ENCODE data around the gene TCF7.

The TCF7 gene

DNA sequence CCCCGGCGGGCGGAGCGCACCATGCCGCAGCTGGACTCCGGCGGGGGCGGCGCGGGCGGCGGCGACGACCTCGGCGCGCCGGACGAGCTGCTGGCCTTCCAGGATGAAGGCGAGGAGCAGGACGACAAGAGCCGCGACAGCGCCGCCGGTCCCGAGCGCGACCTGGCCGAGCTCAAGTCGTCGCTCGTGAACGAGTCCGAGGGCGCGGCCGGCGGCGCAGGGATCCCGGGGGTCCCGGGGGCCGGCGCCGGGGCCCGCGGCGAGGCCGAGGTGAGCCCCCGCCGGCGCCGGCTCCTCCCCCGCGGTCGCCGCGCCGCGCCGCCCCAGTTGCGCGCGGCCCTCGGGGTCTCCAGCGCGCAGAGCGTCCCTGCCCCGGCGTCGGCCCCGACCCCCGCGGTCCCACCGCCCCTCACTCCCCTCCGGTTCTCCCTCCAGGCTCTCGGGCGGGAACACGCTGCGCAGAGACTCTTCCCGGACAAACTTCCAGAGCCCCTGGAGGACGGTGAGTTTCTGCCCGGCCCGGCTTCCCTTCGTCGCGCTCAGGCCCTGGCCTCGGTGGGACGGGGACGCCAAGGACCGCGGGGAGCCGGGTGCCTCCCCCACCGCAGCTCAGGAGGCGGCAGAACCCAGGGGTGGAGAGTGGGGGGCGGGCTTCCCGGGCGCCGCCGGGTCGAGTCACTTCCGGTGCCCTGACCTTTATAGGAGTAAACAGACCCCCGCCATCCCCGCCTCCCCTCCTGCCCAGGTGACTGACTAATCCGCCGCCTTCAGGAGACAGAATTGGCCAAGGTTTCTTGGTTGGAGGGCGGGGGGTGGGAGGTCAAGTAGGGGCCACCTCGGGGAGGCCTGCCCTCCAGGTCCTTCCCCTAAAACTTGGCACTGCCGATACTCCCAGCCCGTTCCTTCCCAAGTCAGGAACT, 665 bp downstream of the TCF7 start:
- DNase-seq, result no peak

DNA sequence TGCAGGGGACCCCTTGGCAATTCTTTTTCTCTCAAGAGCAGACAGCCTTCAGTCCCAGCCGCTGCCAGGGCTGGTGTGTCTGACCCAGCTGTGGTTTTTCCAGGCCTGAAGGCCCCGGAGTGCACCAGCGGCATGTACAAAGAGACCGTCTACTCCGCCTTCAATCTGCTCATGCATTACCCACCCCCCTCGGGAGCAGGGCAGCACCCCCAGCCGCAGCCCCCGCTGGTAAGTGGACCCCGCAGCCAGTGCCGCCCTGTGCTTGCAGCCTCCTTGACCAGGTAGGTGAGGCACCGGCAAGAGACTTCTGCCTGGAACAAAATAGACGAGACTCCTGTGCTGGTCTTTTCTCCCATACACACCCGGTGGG, 1.3 kb downstream of the TCF7 start:
- DNase-seq, result no peak

DNA sequence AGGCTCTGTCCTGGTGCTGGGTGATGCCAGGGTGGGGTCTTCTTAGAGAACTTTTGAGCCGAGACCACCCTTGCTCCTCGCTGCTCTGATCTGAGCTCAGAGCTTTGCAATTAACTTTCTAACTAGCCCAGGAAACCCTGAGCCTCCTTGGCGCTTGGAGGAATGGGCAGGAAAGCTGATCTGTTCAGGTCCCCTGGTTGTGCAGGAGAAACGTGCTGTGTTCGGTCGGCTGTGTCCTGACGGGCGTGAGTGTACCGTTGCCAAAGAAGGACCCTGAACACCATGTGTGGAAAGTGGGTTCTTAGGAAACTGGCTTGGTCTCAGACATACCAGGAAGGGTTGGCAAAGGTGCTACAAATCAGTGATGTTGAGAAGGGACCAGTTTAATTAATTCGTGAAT, 1.8 kb downstream of the TCF7 start:
- no peak for DNase-seq

DNA sequence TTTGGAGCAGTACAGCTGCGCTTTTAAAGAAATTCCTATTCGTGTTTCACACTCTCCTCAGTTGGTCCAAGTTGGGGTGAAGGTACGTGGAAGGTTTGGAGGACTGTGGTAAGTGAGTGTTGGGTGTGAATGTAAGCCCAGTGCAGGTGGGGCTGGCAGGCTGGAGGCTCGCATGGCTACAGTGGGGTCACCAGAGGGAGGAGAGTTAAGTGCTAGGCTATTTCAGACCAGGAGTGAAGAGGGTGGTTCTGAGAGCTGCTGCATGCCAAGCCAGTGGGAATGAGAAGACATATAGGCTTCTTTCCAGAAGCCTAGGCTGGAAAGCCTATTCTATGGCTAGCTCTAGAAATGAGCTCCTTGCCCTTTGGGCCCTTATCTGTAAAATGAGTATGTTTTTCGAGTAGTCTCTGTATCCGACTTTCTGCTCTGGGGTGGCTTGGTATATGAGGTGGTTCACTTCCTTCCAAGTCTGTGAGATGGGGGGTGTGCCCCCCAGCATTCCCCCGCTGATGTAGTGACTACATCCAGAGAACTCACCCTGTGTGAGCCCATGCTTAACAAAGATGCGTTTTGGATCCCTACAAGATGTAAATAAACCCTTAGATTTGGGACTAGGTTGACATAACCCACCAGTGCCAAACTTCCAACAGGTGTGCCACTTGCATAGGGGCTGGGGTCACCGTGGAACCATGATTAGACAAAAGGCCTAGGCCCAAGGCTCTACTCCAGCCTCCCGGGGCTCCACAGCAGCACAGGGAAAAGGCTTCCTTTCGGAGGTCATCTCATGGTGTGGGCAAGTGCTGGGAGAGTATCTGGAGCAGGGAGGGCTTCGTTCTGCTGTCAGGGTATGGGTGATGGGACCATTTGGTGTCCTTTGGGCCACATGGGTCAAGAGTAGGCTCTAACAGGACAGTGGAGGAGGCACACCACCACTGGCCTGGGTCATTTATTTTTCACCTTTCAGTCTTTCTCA, 2.6 kb downstream of the TCF7 start:
- DNase-seq, result no peak

DNA sequence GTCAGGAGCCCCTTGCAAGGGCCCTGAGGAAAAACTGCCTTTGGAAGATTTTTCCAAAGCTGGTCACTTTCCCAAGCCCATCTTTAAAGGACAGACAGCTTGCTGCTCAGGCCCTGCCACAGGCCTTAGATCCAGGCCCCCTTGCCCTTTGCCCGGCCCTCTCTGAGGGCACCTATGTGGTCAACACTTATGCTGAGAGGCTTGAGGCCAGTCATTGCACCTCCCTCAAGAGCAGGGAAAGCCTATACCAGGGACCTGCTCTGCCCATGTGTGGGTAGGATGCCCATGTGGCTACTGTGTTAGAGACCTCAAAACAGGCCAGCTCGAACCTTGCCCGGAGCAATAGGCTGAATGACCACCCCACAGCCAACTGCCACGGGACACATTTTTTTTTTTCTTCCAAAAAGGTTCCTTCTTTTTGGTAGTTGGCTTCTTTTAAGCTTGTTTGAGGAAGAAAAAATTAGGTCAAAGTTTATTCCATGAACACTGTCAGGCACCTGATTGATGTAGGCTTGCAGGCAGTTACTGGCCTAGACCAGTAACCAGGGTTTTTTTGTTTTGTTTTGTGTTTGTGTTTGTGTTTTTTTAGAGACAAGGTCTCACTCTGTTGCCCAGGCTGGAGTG, 3.8 kb downstream of the TCF7 start:
- no peak for DNase-seq

DNA sequence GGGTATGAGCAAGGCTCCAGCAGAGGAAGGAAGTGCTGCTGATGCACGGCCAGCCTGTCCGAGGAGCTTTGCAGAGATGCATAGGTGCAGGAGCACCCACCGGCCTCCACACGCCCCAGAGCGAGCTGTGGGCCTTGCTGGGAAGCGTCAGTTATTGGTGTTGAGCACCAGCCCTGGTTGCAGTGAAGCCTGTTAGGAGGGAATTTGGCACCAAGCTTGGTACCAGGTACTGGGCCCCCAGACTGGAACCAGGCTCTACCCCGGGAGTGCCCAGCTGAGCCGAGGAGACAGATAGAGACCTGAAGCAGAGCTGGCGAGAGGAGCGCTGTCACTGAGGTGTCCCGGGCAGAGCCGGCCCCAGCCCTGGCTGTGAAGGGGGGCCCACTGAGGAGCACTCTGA, 5.2 kb downstream of the TCF7 start:
- DNase-seq, result no peak

DNA sequence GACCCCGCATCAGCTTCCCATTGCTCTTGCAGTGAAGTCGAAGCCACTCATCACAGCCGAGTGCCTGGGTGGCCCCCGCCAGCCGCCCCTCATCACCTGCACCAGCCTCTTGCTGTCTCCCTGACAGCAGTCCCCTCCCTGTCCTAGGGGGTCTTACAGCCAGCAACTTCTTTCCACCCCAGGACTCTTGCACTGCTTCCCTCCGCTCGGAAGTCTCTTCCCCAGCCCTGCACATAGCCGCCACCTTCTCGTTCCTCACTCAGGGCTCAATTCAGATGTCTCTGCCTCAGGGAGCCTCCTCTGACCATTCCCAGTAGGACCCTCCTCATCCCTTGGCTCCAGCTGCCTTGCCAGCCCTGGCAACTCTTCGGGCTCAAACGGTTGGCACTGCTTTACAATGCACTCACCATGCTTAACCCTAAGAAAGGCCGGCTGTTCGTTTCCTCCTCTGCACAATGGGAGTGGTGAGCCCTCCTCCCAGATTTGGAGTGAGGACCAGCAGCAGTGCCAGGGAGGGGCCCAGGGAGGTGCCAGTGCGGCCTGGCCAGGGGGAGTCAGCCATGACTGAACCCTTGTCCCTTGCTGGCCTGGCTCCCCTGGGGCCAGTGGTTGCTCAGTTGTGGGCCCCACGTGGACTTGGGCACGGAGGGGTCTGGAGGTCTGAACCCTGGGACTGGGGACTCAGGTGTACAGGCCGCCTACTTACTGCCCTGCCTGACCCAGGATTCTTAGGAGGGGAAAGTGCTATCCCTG, 6.1 kb downstream of the TCF7 start:
- DNase-seq, result no peak

DNA sequence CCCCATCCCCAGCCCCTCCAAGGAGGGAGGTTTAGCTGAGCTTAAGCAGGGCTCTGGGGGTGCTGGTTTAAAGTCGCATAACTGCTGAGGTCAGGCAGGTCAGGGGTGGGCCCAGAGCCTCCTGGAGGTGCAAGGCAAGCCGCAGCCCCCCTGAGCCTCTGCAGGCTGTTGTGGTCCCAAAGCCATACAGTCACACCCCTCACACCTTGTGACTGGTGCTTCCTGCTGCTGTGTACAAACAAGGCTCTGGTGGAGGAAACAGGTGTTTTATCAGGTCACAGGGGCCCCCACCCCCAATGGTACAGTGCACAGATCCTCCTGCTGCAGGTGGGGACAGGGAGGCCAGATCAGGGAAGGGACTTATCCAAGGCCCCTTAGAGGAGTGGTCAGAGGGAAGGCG, 8.0 kb downstream of the TCF7 start:
- DNase-seq, result no peak

DNA sequence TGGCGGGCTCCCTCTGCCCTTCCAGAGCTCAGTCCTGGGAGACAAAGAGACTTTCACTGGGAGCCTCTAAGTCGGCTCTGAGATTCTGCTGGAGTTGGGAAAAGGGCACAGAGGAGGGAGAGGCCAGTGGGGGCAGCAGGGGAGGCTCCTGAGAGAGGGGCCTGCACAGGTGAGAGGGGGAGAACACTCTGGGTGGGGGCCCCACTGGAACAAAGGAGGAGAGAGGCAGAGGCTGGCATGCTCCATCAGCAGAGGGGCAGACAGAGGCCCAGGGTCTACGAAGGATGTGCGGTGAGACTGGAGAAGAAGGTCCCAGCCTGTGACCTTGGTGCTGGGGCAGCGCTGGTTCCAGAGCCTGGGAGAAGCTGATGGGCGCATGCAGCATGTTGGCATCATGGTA, 8.9 kb downstream of the TCF7 start:
- DNase-seq, result no peak

DNA sequence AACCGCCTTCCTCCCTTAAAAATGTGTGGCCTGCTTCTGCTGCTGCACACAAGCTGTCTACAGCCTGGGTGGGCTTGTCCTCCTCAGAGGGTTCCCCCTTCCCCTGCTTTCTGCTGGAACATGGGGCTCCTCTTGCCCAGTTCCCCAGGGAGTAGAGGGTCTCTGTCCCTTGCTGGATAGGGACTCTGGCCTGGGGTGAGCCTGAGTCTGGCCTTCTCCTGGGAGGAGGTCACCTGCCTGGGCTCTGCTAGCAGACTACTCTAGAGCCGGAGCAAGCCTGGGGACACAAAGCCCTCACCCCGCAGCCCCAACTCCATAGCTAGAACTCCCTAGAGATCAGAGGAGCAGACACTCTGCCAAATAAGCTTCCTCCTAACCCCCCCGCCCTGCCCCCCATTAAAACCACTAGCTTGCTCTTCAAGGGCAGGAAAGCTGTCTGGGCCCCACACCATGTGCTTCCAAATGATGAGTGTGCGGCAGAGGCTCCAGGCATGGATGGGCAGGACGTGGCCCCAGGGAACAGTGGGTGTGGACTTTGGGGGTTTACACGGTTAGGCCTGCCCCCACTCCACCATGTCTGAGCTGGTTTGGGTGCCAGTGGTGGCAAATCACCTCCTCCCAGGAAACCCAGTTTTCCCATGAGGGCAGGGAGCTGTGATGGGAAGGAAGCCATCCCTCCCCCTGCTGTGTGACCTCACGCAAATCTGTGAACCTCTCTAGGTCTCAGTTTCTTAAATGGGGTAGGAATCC, 10.0 kb downstream of the TCF7 start:
- no peak for DNase-seq

DNA sequence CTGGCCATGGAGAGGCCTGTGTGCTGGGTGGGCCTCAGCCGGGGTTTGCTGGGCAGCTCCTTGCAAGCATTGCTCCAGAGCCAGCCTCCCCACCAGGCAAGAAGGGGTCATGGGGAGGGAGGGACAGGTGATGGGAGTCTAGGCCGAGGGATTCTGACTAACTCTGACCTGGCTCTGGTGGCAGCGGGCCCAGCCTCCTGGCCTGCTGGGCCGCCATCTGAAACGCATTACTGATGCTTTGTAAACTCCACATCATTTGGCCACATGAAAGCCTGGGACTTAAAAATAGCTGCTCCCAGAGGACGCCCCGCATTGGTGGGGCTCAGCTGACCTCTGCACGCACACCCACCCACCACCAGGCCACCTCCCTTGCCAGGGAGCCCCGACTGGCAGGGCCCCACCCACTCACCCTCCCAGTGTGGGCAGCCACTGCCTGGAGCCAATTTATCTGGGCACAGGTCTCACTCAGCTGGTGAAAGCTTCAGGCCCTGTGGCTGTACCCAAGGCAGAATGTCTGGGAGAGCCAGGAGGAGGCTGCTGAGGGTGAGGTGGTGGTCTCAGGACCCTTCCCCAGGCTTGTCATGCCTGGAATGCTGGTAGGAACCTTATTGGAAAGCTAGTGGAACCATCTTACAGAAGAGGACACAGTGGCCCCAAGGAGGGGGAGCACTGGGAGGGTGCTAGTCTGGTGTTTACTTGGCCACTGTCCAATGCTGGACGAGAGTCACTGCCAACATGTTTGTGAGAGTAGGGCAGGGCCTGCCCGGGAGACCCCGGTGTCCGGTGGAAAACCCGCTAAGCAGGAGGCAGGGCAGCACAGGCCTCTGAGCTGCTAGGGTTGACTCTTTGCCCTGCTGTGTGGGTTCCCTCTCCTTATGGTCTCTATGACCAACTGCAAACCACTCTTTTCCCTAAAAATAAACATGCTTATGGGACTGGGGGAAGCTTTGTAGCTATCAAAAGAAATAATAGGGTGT, 10.8 kb downstream of the TCF7 start:
- DNase-seq, result no peak

DNA sequence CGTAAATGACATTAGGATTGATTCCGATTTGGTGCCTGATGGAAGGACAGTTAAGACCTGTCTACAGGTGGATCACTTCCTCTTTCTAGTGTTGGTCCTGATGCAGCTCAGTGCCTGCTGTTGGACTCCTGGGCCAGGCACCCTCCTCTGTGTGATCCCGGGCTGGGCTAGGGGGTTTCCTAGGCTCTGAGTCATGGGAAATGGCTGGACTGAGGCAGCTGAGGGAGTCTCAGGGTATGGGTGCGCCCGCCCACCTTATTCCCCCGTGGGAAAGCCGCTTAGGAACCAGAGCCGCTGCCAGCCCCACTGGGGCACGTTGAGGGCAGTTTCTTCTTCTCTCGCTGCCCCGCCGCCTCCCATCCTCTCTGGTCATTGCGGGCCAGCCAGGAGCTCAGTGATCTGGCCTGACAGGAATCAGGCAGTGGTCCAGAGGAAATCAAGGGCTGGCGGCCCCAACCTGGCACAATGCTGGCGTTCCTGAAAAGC, 12.9 kb downstream of the TCF7 start:
- DNase-seq, result no peak

DNA sequence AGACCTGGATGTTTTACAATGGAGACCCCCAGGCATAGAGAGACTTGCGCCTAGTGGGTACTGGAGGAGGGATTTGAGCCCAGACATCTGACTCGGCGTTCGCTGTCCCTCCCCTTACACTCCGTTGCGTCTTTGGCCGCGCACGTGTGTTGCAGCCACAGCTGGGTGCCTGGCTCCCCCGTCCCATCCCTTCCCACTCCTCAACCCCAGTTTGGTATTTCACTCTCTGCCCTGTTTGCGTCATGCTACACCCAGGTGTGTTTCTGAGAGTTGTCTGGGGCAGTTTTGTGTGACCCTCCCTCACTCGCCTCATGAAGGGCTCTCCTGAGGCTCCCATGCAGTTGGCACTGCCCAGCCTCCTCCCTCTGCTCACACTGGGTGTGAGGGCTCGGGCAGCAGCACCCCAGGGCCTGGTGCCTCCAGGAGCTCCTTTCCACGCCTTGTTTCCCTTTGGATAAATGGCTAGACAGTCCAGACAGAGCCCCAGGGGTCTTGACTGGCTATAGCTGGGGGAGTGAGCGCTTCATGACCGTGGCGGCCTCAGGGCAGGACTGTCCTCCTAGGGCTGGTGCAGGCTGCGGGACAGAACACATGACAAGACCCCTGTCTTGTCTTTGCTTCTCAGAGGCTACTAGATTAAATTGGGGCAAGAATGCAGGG, 13.6 kb downstream of the TCF7 start:
- no peak for DNase-seq

DNA sequence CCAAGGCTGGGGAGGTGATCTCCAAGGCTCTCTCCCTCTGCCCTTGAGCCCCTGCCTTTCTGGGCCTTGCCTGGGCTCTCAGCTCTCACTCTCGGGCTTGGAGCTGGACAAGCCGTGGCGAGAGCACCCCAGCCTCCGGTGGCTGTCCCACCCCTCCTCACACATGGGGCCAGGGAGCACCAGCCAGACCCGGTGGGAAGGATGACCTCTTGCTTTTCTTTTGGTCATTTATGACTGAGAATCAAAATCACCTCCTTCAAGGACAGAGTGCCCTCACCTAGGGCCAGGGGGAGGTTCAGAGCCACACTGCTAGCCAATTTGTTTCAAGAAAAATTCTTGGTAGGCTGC, 14.1 kb downstream of the TCF7 start:
- no peak for DNase-seq

DNA sequence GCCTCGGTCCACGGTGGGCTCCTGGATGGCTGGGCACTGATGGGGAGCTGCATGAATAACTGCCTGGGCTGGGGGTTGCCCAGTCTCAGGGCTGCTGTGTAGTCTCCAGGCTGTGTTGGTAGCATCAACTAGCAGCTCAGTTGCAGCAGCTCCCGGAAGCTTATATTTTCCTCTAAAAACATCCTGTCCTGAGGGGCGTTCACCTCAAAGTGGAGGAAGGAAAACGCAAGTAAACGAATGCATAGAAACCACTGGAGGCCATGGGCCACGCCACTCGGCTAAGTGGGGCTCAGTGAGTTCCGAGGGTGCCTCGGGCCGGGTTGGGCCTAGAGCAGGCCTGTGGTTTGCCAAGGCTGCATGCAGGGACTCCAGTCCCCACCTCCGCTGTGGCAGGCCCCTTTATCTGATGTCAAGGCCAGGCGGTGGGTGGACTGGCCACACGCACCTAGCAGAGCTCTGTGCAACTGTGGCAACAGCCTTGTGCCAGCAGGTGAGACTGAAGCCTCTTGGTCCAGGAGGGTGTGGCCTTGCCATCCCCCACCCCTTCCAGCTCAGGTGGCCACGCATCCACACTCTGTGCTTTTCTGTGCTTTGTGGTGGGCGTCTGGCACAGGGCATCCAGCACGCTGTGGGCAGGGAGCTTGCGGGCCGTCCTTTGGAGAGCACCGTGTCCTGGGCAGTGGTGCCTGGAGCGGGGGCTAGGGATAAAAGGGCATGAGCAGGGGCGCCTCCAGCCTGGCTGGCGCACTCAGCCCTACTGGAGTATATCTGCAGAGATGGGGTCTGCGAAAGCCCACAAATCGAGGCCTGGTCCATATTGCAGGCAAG, 15.1 kb downstream of the TCF7 start:
- DNase-seq, result no peak

DNA sequence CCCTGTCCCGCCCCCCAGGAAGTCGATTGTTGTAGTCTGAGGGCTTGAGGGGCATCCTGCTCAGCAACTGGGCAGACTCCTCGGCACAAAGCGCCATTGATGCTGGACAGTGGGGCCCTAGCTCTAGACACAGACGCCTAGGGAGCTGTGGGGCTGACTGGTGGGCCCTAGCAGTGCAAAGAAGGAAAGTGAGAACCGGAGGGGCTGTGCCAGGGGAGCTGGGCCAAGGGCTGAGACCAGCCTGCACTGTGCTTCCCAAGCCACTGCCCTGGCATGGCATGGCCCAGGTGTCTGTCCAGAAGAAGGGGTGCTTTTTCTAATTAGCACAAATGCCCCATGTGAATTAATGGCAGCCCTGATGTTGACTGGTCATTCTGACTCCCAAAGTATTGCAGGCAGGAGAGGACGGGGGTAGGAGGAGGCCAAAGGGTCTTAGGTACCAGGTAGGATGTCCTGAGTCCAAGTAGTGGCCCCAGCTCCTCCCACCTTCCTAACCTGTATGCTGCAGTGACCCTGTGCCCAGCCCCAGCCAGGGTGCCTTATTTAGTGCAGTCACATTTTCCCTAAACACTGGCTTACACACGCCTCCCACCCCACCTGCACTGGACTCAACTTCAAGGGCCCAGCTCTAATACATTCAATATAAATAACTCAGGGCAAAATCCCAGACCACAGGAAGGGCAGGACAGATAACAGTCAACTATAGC, 15.9 kb downstream of the TCF7 start:
- no peak for DNase-seq

DNA sequence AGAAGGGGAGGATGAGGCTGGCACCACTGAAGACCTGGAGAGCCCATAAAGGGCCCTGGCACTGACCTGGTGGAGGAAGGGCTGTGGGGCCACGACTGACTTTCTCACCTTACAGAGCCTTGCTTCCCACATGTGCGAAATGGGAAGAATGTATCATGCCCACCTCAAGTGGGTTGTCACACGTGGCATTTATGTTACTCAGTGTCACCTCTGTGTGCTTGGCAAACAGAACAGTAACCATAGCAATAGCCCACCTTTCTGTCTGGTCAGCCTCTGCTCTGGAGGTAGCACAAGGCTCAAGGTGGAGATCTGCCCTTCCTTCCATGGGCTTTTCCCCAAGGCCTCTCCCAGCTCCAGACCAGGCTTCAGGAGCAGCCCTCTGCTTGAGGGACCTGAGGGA, 16.7 kb downstream of the TCF7 start:
- DNase-seq, result no peak

DNA sequence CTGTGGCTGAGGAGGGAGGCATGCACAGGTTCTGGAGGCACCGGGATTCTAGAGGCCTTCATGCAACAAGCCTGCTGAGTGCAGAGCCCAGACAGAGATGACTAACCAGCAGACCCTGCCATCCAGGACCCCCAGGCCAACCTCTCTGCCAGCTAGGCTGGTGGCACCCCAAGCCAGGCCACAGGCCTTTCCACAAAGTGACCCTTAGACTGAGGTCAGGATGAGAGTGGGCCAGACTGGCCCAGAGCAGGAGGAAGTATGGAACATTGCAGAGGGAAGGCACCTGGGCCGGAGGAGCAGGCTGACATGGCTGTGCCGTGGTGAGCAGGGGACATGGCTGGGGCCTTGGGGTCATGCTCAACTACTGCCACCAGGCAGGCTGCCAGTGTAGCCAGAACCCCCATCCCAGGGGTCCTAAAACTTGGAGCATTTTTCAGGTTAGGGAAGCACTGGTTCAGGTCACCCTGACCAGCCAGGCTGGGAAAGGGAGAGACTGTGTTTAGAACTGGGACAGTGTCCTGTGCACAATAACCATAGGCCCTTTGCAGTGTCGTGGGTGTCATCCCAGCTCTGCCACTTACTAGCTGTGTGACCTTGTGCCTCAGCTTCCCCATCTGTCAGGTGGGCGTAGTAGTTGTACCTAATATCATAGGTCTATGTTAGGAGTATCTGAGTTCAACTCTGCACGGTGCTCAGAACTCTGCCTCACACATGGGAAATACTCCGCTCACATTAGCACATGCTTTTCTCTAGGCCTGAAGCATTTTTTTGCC, 17.3 kb downstream of the TCF7 start:
- DNase-seq, result no peak

All from stimulated activated CD4-positive, alpha-beta T cell treated with anti-CD3 and anti-CD28 coated beads, Interleukin-2, amount 100 ng/mL, for 48 hours (primary cell).